ENCODE data around the gene ACTL8. TPM values are rescaled to one million over a fixed set of nuclear protein-coding genes. Genes with fewer than 3 reads are reported as not detected.

ACTL8 gene, protein sequence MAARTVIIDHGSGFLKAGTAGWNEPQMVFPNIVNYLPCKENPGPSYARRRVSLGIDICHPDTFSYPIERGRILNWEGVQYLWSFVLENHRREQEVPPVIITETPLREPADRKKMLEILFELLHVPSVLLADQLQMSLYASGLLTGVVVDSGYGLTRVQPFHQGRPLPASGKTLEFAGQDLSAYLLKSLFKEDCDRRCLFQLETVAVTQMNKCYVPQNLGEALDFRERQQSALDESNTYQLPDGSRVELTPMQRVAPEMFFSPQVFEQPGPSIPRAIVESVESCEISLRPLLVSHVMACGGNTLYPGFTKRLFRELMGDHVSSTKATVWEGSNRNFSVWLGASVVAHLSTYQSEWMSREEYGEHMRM
- under 1 TPM in 3 of 4 donors, not detected in 1; 0.18 to 0.50 (median 0.19) TPM for total RNA-seq

- Histone ChIP-seq H3K27me3 (no peaks in the 10 kb centered on the region), H3K36me3 (no peaks in the 10 kb centered on the region), H3K9me3 (peaks cover 0 to 54% (median 34%) of the 10 kb centered on the region in 3 donors), H3K4me3 (no peak within 1 kb of the TSS), H3K4me1 (no peaks in the 10 kb centered on the region), H3K27ac (no peak within 1 kb of the TSS)
- TF ChIP-seq CTCF (IDR thresholded peaks at IDR 0.05) (peak in 1 of 6 experiments; percentile 15), POLR2A (IDR thresholded peaks at IDR 0.05) (no peak)
- WGBS, 2 donors, result 60 to 84% methylated on average over 9 to 12 of the region's 12 CpGs
- DNase-seq, result no peak
- intact Hi-C loops (cut with DNase I), result no loop called here
Observed at GRCh38 chr1:17755120-17755519, at the start of gene ACTL8. ACTL8 (plus strand) TSS chr1:17755333; CDS start chr1:17823009, 67,676 bp downstream.

- no peak overlapping the region for H3K27ac ChIP-seq
- TF ChIP-seq POLR2A (IDR thresholded peaks at IDR 0.05) (no peak), CTCF (IDR thresholded peaks at IDR 0.05) (no peak)
- WGBS, 2 donors, result 55 to 61% methylated on average over 8 to 10 of the region's 10 CpGs
- no peaks in the 10 kb centered on the region for H3K4me1 ChIP-seq
- H3K27me3 ChIP-seq, result peaks cover 0 to 19% (median 0%) of the 10 kb centered on the region in 4 donors
- no peaks in the 10 kb centered on the region for H3K36me3 ChIP-seq
- DNase-seq, result no peak
- H3K4me3 ChIP-seq, result no peak overlapping the region
- intact Hi-C loops (cut with DNase I), result no loop called here
- peaks cover 0 to 4% (median 0%) of the 10 kb centered on the region in 3 donors for H3K9me3 ChIP-seq
Observed at GRCh38 chr1:17706445-17706844, 48.7 kb upstream of the ACTL8 start.

GRCh38 chr1:17709981-17710380, 45.2 kb upstream of the ACTL8 start:
- Histone ChIP-seq H3K4me3 (no peak overlapping the region), H3K9me3 (peaks cover 0 to 4% (median 0%) of the 10 kb centered on the region in 3 donors), H3K27ac (no peak overlapping the region), H3K27me3 (peaks cover 0 to 31% (median 0%) of the 10 kb centered on the region in 4 donors), H3K36me3 (no peaks in the 10 kb centered on the region), H3K4me1 (no peaks in the 10 kb centered on the region)
- intact Hi-C loops (cut with DNase I), result no loop called here
- TF ChIP-seq CTCF (IDR thresholded peaks at IDR 0.05), result no peak
- no peak for TF ChIP-seq POLR2A (IDR thresholded peaks at IDR 0.05)
- DNase-seq, result no peak
- 75 to 79% methylated on average over 3 of the region's 3 CpGs for WGBS, 2 donors

DNA sequence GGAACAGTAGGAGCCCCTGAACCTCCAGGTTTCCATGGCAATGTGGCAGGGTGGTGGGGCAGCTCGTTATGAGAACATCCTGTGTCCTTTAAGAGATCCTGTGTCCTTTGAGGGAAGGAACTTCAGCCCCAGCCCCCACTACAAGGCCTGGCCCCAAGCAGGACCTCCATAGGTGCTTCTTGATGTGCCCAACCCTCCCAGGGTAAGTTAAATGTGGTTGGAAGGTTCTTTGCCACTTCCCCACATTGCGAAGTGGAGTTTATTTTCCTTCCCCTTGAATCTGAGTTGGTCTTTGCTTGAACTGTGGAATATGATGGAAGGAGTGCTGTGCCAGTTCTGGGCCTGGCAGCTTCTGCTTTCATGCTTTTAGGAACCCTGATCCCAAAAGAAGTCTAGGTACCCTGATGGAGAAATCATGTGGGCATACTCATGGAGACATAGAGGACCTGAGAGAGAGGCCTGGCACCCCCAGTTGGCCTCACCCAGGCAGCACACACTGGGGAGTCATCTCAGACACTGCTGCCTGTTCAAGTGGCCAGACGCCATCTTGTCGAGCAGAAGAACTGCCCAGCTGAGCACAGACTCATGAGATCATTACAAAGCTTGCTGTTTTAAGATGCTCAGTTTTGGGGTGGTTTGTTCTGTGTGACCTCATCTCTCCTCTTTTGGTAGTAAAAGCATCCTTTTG, 44.1 kb upstream of the ACTL8 start:
- WGBS, 2 donors, result 70 to 78% methylated on average over 3 of the region's 4 CpGs

More for the DNA sequence above, 44.1 kb upstream of the ACTL8 start:
- Histone ChIP-seq H3K27me3 (peaks cover 0 to 34% (median 0%) of the 10 kb centered on the region in 4 donors), H3K27ac (no peak overlapping the region), H3K4me3 (no peak overlapping the region), H3K4me1 (no peaks in the 10 kb centered on the region), H3K36me3 (no peaks in the 10 kb centered on the region), H3K9me3 (peaks cover 0 to 4% (median 0%) of the 10 kb centered on the region in 3 donors)
- DNase-seq, result no peak
- intact Hi-C loops (cut with DNase I), result no loop called here
- TF ChIP-seq POLR2A (IDR thresholded peaks at IDR 0.05) (no peak), CTCF (IDR thresholded peaks at IDR 0.05) (no peak)

Data from esophagus squamous epithelium (tissue), 5 donors.